LNCaP clone FGC (cell line): Measurements from ENCODE around the gene SORCS3.
A peak's percentile ranks its signal among the peaks of the same experiment; 100 is the strongest.

ENCODE experiments used
- DNase-seq: peaks from one replicate; pipeline ENCODE4 v3.0.0-alpha.2; 2011; ENCODE audit warnings: low read depth
- H3K4me3 ChIP-seq: 2 replicates; pipeline ENCODE4 v1.5.1; 2011; ENCODE audit warnings: mild to moderate bottlenecking, low read depth, low read length, control low read depth
- TF ChIP-seq, protein P1 (sequence below): IDR thresholded peaks from 2 replicates; pipeline ENCODE4 v1.5.1; 2012; ENCODE audit warnings: mild to moderate bottlenecking; ENCODE audit not compliant: control insufficient read depth, insufficient read depth; ENCODE audit errors: extremely low read depth

Gene SORCS3

DNA sequence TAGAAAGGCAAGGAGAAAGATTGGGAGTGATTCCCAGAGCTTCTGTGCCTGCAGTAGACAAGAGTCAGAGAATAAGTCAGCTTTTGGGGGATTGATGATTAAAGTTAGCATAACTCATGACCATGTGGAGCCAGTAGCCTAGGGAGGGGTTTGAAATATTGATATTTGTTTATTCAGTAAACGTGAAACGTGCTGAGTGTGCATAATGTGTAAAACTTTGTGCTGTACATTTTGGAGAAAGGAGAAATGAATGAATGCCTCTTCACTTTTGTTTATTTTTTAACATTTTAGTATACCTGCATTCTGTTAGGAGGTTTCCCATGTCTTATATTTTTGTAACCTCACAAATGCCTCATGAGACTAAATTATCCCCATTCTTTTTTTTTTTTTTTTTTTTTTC is 272.3 kb downstream of the SORCS3 start:
- no peak overlapping the region for H3K4me3 ChIP-seq
- TF ChIP-seq, protein P1, sequence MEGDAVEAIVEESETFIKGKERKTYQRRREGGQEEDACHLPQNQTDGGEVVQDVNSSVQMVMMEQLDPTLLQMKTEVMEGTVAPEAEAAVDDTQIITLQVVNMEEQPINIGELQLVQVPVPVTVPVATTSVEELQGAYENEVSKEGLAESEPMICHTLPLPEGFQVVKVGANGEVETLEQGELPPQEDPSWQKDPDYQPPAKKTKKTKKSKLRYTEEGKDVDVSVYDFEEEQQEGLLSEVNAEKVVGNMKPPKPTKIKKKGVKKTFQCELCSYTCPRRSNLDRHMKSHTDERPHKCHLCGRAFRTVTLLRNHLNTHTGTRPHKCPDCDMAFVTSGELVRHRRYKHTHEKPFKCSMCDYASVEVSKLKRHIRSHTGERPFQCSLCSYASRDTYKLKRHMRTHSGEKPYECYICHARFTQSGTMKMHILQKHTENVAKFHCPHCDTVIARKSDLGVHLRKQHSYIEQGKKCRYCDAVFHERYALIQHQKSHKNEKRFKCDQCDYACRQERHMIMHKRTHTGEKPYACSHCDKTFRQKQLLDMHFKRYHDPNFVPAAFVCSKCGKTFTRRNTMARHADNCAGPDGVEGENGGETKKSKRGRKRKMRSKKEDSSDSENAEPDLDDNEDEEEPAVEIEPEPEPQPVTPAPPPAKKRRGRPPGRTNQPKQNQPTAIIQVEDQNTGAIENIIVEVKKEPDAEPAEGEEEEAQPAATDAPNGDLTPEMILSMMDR, result no peak
- DNase-seq, result no peak

DNA sequence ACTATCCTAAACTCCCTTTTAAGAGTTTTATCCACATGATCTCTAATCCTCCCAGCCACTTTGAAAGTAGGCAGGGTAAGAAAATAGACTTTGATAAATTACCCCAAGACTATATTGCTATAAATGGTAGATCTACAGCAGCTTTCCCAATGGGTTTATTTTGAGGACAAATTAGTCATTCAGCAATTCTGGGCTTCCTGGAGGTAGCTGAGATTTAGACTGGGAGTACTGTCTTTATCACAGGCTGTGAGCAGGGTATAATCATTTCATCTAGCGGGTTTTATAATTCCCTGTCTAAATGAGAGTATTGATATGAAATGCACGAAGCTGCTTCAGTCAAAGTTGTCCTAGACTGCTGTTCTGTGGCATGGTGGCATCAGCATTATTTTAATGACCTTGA is 279.4 kb downstream of the SORCS3 start:
- TF ChIP-seq, protein P1, result no peak
- H3K4me3 ChIP-seq, result no peak overlapping the region
- no peak for DNase-seq

DNA sequence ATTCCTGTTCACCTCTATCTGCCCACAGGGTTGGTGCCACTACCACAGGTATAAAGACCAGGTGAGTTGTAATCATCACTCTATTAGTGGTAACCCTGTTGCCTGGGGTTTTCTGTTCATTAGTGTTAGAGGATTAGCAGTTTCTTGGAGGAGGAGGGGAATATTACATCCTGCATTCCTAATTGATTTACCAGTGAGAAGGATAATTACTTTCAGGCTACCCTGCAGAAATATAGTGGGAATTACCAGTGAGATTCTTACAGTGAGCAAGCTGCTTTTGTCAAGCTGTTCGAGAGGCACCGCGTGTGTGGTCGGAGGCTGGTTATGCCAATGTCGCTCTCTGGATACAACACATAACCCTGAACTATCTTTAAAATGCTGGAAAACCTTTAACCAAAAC is 280.7 kb downstream of the SORCS3 start:
- TF ChIP-seq, protein P1, result no peak
- H3K4me3 ChIP-seq, result no peak overlapping the region
- DNase-seq, result no peak

DNA sequence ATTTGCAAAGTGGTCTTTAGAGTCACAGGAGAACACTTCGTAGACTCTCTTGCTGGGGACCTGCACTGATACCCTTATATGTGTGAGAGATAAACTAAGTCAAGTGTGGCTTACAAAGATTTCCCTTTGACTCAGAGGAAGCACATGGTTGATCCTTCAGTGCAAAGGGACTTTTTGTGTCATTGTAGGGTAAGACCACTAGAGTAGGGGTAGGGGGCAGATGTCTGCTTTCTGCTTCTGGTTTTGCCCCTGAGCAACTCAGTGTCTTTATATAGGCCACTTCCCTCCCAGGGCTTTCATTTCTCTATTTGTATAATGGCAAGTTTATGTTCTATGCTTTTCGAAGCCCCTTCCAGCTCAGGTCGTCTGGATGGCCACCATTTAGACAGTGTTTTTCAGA is 281.7 kb downstream of the SORCS3 start:
- TF ChIP-seq, protein P1, result no peak
- H3K4me3 ChIP-seq, result no peak overlapping the region
- no peak for DNase-seq

DNA sequence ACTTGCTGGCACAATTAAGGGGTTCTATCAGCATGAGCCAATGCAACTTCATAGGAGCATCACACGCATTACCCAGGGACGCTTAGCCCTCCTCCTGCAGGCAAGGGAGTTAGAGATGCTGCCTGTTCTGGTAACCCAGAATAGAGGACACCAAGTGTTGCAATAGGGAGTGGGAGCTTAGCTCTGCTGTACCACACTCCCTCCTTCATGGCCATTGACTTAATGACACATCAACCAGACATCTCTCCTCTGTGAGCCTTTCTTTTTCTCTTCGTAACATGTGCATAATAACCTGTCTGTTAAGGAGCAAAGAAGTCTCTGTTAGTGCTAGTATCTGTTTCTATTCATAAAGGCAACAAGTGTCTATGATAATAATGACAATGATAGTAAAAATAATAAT is 282.4 kb downstream of the SORCS3 start:
- DNase-seq, result no peak
- TF ChIP-seq, protein P1, result no peak
- no peak overlapping the region for H3K4me3 ChIP-seq

DNA sequence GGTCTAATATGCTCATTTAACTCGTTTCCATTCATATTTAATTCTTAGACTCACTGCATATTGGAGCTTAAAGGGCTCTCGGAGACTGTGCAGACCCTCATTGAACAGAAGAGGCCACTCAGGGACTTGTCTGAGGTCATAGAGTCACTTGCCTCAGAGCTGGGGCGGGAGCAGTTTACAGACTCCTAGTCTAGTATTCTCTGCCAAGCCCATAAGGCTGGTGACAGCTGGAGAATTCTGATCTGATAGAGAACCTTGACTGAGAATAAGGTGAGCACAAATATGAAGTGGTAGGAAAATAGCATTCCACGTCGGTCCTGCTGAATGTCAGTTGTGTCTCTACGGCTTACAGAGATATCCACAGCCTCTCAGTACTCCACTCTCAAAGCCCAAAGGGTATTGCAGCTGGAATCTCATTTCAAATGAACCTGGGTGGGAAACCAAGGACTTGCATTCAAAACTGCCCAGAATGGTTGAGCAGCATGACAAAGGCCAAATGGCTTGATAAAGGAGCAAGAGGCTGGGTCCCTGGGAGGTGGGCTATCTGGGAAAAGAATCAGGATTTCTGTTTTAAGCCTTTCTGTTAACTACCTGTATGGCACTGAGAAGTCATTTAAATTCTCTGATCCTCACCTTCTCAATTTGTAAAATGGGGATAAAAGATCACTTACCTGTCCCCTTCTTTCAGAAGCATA is 283.2 kb downstream of the SORCS3 start:
- TF ChIP-seq, protein P1, result no peak
- H3K4me3 ChIP-seq, result no peak overlapping the region

DNA sequence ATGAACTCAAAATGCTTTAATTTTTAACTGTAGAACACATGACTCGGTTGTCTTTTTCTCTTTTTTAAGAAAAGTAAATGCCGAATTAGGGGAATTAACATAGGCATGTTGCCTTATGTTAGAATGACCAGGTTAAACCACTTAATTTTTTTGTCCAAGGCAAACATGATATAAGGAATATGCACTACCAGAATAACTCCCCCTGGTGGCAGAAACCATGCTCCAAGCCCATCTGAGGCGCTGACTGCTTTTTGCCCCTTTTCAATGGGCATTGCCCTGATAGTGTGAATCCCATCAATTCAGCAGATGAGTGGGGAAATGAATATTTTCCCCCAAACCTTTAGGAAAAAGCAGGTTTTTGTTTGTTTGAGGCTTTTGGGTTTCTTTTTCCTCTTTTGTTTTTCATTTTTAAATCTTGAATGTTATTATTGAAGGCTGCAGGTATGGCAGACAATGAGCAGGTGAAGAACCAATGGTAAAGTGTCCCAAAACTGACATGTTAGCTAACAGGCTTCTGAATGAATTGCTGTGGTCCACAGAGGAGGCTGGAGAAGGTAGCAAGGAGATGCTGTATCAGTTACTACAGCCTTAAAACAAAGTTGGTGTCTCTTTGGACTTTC is 284.3 kb downstream of the SORCS3 start:
- no peak for DNase-seq
- H3K4me3 ChIP-seq, result no peak overlapping the region
- TF ChIP-seq, protein P1, result peak; percentile 71

More for the DNA sequence above, 283.2 kb downstream of the SORCS3 start:
- DNase-seq, result no peak
